ENCODE measurements around the gene KDR.

Gene KDR

GRCh38 chr4:55125763-55126541 lies 557 bp upstream of the KDR start:
- Histone ChIP-seq H3F3A (ENCODE audit: insufficient read depth) (no peaks in the 10 kb centered on the region), H3K9me2 (replicated peaks; ENCODE audit: insufficient read depth, low read length) (no peaks in the 10 kb centered on the region), H3K9ac (ENCODE audit: low read length) (no peak overlapping the region), H2AFZ (ENCODE audit: low read depth, low read length, severe bottlenecking) (no peak overlapping the region), H3K36me3 (ENCODE audit: low read length) (no peaks in the 10 kb centered on the region), H3K79me2 (ENCODE audit: insufficient read depth, low read length) (no peaks in the 10 kb centered on the region), H3K4me3 (ENCODE audit: insufficient read depth, low read length, poor library complexity, severe bottlenecking) (no peak overlapping the region), H3K27ac (ENCODE audit: low read depth, low read length) (no peak overlapping the region), H3K27me3 (ENCODE audit: low read length) (no peaks in the 10 kb centered on the region), H3K9me3 (ENCODE audit: insufficient read depth, low read length) (no peaks in the 10 kb centered on the region), H3K4me2 (ENCODE audit: low read depth, low read length, poor library complexity, severe bottlenecking) (no peak overlapping the region), H4K20me1 (ENCODE audit: low read depth, low read length) (no peaks in the 10 kb centered on the region)
- TF ChIP-seq EZH2phosphoT487 (conservative IDR thresholded peaks at IDR 0.05; ENCODE audit: low read length), result no peak
- no peak for TF ChIP-seq CTCF (IDR thresholded peaks at IDR 0.05; ENCODE audit: insufficient read depth, low read length, poor library complexity, severe bottlenecking)

- no peaks in the 10 kb centered on the region for H3K9me3 ChIP-seq (ENCODE audit: insufficient read depth, low read length)
- no peak for TF ChIP-seq EZH2phosphoT487 (conservative IDR thresholded peaks at IDR 0.05; ENCODE audit: low read length)
- TF ChIP-seq CTCF (IDR thresholded peaks at IDR 0.05; ENCODE audit: insufficient read depth, low read length, poor library complexity, severe bottlenecking), result no peak
- no peaks in the 10 kb centered on the region for H3K36me3 ChIP-seq (ENCODE audit: low read length)
- no peaks in the 10 kb centered on the region for H4K20me1 ChIP-seq (ENCODE audit: low read depth, low read length)
- no peaks in the 10 kb centered on the region for H3K27me3 ChIP-seq (ENCODE audit: low read length)
- no peaks in the 10 kb centered on the region for H3F3A ChIP-seq (ENCODE audit: insufficient read depth)
- H3K79me2 ChIP-seq (ENCODE audit: insufficient read depth, low read length), result no peaks in the 10 kb centered on the region
- no peak overlapping the region for H3K27ac ChIP-seq (ENCODE audit: low read depth, low read length)
- H3K4me2 ChIP-seq (ENCODE audit: low read depth, low read length, poor library complexity, severe bottlenecking), result no peak overlapping the region
- H3K9me2 ChIP-seq (replicated peaks; ENCODE audit: insufficient read depth, low read length), result no peaks in the 10 kb centered on the region
- H3K4me3 ChIP-seq (ENCODE audit: insufficient read depth, low read length, poor library complexity, severe bottlenecking), result no peak overlapping the region
- no peak overlapping the region for H2AFZ ChIP-seq (ENCODE audit: low read depth, low read length, severe bottlenecking)
- no peak overlapping the region for H3K9ac ChIP-seq (ENCODE audit: low read length)
Measured at GRCh38 chr4:55124322-55125076, 896 bp downstream of the KDR start.

- Histone ChIP-seq H3K4me2 (ENCODE audit: low read depth, low read length, poor library complexity, severe bottlenecking) (no peak overlapping the region), H3K9me3 (ENCODE audit: insufficient read depth, low read length) (no peaks in the 10 kb centered on the region), H3F3A (ENCODE audit: insufficient read depth) (no peaks in the 10 kb centered on the region), H3K9me2 (replicated peaks; ENCODE audit: insufficient read depth, low read length) (no peaks in the 10 kb centered on the region), H3K27me3 (ENCODE audit: low read length) (no peaks in the 10 kb centered on the region), H3K9ac (ENCODE audit: low read length) (no peak overlapping the region), H3K4me3 (ENCODE audit: insufficient read depth, low read length, poor library complexity, severe bottlenecking) (no peak overlapping the region), H3K79me2 (ENCODE audit: insufficient read depth, low read length) (no peaks in the 10 kb centered on the region), H4K20me1 (ENCODE audit: low read depth, low read length) (no peaks in the 10 kb centered on the region), H3K36me3 (ENCODE audit: low read length) (no peaks in the 10 kb centered on the region), H3K27ac (ENCODE audit: low read depth, low read length) (no peak overlapping the region), H2AFZ (ENCODE audit: low read depth, low read length, severe bottlenecking) (no peak overlapping the region)
- TF ChIP-seq CTCF (IDR thresholded peaks at IDR 0.05; ENCODE audit: insufficient read depth, low read length, poor library complexity, severe bottlenecking), result no peak
- TF ChIP-seq EZH2phosphoT487 (conservative IDR thresholded peaks at IDR 0.05; ENCODE audit: low read length), result no peak
Measured at GRCh38 chr4:55123791-55124190, 1.6 kb downstream of the KDR start.

All from SU-DHL-6 (cell line).